GM18517 (cell line): ENCODE results near the gene SUFU.

Experiments used
- ATAC-seq: cut with Tn5 transposase; IDR thresholded peaks from one replicate; pipeline ENCODE4 v1.9.1; 2021; ENCODE audit warnings: mild to moderate bottlenecking, moderate library complexity; ENCODE audit not compliant: unreplicated experiment

The SUFU gene

GRCh38 chr10:102546606-102547320, 43.0 kb downstream of the SUFU start:
- ATAC-seq = no peak

DNA sequence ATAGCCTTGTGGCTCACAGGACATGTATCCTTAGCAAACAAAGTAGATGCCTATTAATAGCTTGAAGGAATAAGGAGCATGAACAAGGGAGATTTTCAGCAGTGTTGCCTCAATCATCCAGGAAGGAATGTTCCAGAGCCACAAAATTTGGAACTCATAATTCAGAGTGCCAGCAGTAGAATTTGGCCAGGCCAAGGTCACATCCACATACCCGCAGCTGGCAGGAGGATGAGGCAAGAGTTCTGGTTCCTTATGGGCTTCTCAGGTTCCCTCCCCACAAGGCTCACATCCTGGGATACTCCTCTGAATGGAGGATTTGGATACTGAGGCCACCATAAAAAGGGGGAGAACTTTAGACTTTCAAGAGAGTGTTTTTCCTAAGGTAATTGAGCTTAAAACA, 45.8 kb downstream of the SUFU start:
- ATAC-seq = no peak

DNA sequence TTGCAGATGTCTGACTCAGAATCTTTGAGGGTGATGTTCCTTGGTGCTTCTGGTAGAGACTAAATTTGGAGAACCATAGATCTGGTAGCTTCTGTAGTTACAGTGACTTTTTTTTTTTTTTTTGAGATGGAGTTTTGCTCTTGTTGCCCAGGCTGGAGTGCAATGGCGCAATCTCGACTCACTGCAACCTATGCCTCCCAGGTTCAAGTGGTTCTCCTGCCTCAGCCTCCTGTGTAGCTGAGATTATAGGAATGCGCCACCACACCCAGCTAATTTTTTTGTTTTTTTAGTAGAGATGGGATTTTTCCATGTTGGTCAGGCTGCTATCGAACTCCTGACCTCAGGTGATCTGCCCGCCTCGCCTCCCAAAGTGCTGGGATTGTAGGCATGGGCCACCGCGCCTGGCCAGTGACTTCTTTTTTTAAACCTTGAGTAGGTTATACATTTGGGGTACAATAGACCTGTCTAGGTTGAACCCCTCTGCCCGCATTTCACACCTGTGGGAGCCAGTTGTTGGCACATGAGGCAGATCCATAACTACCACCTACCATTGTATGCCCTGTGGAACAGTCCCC, 47.0 kb downstream of the SUFU start:
- ATAC-seq = no peak

- no peak for ATAC-seq
These were observed 48.8 kb downstream of the SUFU start for GRCh38 chr10:102552533-102552932.

DNA sequence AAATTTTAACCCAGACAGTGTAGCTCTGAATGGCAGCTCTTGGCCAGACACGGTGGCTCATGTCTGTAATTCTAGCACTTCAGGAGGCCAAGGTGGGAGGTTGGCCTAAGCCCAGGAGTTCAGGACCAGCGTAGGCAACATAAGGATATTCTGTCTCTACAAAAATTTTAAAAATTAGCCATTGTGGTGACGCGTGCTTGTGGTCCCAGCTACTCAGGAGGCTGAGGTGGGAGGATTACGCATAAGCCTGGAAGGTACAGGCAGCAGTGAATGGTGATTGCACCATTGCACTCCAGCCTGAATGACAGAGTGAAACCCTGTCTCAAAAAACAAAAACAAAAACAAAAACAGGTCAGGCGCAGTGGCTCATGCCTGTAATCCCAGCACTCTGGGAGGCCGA, 50.0 kb downstream of the SUFU start:
- no peak for ATAC-seq

DNA sequence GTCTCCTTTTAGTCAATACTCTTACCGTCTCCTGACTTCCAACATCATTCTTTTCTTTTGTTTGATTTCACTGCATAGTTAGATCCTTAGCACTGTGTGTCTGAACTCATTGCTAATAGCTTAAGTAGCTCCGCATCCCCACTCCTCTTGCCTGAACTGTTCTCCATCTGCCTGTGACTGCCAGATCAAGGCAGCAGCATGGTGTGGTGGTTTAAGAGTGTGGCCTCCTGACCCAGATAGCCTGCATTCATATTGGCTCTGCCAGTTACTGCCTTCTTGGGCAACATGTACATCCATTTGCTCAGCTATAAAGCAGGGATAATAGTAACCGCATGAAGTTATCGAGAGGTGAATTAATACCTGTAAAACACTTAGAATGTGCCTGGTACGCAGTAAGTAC, 50.8 kb downstream of the SUFU start:
- ATAC-seq = no peak

DNA sequence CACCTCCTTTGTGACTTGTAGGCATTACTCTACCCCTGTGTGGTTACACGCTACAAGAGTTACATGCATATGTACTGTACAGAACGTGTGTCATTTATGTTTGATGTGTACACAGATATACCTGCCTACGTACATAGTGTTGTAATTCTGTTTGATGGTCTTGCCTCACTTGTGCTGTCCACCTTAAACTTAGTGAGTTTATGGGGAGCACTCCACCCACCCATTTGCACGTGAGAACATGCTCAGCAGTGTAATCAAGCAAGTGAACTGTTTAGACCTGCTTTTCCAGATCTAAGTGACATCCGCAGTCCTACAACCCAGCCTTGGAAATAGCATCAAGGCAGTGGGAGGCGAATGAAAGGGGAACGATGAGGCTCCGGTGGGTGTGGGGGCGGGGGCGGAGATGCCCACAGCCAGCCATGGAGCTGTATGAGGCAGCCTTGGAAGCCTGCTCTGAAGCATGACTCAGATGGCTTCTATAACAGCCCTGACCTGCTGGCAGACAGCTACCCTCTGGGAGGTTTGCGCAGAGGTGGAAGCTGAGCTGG, 52.1 kb downstream of the SUFU start:
- ATAC-seq = no peak

GRCh38 chr10:102557569-102557968, 53.8 kb downstream of the SUFU start:
- ATAC-seq = no peak

DNA sequence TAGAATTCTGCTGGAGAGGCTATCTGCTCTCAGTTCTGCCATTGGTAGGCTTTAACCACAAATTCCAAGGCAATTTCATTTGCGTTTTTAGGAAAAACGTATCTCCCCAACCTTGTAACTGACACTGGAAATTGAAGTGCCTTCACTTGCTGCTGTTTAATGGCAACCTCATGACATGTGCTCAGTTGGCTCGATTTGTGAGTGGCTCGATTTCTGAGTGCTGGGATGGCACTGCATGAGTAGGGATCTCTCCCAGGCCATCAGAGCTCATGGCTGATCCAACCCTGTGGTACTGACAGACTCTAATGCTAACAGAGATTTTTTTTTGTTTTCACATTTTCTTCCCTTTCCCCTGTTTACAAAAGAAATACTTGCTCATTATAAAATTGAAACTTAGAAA, 56.0 kb downstream of the SUFU start:
- no peak for ATAC-seq

DNA sequence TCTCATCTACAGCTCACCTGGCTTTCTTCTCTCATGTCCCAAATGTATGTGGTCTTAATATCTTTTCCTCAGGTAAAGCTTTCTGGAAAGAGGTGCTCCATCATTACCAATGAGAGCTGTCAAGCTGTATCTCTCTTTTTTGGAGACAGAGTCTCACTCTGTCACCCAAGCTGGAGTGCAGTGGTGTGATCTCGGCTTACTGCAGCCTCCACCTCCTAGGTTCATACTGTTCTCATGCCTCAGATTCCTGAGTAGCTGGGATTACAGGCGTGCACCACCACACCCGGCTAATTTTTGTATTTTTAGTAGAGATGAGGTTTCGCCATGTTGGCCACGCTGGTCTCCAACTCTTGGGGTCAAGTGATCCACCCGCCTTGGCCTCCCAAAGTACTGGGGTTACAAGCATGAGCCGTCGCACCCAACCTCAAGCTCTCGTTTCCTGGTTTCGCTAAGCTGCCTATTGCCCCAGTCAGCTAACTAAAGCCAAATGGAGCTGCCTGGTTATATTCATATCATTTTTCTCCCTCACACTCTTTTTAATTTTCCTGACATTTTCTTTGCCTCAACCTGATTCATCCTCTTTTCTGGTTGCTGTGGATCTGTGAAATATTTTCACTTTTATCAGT, 60.5 kb downstream of the SUFU start:
- ATAC-seq = no peak

- ATAC-seq = no peak
These were observed 62.0 kb downstream of the SUFU start for GRCh38 chr10:102565793-102566192.

DNA sequence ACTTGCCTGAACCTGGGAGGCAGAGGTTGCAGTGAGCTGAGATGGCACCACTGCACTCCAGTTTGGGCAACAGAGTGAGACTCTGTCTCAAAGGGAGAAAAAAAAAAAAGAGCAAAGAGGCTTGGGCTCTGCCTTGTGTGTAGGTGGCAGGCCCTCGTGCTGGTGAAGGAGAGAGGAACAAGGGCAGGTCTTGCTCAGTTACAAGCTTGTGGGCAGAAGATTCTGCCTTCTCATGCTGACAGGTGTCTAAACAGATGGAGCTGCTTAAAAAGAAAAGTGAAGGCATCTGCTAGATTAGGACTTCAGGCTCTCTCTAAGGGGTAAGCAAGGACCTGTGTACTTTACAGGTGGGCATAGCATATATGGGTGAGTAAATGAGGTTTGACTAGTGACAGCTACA, 75.0 kb downstream of the SUFU start:
- no peak for ATAC-seq

DNA sequence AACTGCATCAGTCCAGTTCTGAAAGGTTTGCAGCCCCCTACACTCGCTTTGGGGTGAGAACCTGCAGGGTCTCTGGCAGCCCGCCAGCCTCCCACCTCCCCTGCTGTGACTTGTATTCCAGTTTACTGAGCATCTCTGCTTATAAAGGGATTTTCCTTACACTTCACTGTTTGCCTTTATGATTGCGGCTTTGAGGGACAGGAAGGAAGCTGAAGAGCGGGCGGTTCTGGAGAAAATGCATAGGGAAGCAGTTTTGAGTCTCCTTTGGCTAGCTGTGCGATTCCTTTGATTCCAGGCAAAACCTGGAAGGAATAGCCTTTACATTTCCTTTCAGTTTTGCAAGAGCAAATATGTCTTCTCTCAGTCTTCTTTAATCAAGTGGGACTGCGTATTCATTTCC, 75.6 kb downstream of the SUFU start:
- no peak for ATAC-seq

GRCh38 chr10:102580230-102580629, 76.5 kb downstream of the SUFU start:
- ATAC-seq = no peak

DNA sequence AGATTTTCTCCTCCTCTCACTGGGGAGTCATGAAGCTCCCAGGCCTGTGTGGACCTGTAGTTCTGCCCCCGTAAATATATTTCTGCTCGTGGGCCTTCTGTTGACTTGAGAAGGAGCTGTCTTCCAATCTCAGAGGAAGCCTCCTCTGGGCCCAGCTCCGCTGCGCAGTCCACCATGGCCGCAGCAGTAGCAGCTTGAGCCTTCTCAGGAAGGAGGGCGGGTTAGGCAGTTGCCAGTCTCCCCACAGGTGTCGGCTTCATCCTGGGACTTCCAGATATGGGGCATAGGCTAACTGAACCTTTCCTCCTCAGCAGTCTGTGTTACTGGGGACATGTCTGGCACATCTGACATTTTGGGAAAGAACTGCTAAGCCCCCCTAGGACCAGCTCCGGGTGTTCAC, 77.6 kb downstream of the SUFU start:
- ATAC-seq = no peak

DNA sequence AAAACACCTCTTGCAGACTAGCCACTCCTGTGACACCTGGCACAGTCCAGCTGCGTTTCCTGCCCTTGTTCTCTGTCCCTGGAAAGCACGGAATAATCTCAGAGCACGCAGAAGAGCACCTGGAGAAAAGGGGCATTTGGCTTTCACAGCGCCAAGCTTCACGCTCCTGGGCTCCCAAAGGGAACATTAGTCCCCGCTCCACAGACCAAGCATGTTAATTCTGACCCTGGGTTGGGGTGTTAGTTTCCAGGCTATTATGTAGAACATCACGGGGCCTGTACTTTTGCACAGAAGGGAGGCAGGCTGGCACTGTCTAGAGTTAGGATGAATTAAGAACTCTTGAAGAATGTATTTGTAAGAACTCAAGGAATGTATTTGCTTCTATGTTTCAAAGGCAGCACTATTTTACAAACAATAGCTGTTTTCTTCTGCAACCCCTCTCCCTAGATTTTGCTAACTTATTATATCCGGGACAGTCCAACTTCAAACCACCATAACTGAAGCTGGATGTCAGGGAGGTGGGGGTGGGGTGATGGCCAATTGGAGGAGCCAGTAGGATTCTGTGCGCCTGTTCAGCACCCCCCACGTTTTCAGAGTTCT, 78.3 kb downstream of the SUFU start:
- no peak for ATAC-seq

GRCh38 chr10:102583435-102584417, 80.0 kb downstream of the SUFU start:
- ATAC-seq = no peak

DNA sequence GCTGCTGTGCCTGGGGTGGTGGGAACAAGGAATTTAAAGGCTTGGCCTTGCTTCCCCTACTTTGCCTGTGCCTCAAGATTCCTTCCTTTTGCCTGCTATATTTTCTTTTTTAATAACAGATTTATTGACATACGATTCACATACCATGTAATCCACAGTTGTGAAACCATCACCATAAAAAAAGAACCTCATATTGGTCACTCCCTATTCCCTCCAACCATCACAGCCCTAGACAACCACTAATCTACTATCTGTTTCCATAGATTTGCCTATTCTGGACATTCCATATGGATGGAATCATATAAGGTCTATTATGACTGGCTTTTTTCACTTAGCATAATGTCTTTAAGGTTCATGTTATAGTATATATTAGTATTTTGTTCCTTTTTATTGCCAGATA, 81.3 kb downstream of the SUFU start:
- ATAC-seq = no peak

DNA sequence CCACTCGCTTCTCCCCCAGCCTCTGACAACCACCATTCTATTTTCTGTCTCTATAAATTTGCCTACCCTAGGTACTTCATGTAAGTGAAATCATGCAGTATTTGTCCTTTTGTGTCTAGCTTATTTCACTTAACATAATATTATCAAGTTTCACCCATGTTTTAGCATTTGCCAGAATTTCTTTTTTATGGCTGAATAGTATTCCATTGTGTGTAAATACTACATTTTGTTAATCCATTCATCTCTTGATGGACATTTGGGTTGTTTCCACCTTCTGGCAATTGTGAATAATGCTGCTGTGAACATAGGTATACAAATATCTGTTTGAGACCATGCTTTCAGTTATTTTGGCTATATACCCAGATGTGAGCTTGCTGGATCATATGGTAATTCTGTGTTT, 83.1 kb downstream of the SUFU start:
- ATAC-seq = no peak

- ATAC-seq = no peak
These were observed 85.1 kb downstream of the SUFU start for GRCh38 chr10:102588875-102589274.
